Naive thymus-derived CD4-positive, alpha-beta T cell (primary cell): ENCODE results near the gene PIGQ. TPM values are rescaled to one million over a fixed set of nuclear protein-coding genes. Genes with fewer than 3 reads are reported as not detected.

Source experiments
- ATAC-seq: fragments of 150-1000 bp; cut with Tn5 transposase; 2 replicates; pipeline ENCODE4 v1.10.0; 2021; ENCODE audit warnings: mild to moderate bottlenecking, moderate library complexity
- CTCF ChIA-PET: fragments of 350-600 bp; sonication (Branson Sonifier 250); formaldehyde crosslinking; loops from one replicate; lab custom pipeline; 2021; ENCODE audit warnings: antibody characterized with exemption; lab: Charles Lee
- POLR2A ChIA-PET: fragments of 350-600 bp; sonication (Branson Sonifier 250); formaldehyde crosslinking; loops from one replicate; lab custom pipeline; 2021; ENCODE audit warnings: antibody characterized with exemption, inconsistent platforms; lab: Charles Lee
- DNase-seq, 9 donors: peaks; one replicate each; pipeline versions ENCODE4 v3.0.0 to v3.0.0-alpha.2; 2020 to 2022; ENCODE audit warnings: mixed read lengths in 1 of 9
- H3K27ac ChIP-seq: one replicate; pipeline ENCODE4 v1.7.0; 2013; ENCODE audit warnings: mild to moderate bottlenecking, low read depth, low read length, moderate library complexity
- H3K27me3 ChIP-seq, 2 donors: one replicate each; pipeline ENCODE4 v1.7.0; 2013; ENCODE audit warnings: low read length in 2 of 2, mild to moderate bottlenecking in 2 of 2, moderate library complexity in 2 of 2; ENCODE audit not compliant: control insufficient read depth in 2 of 2, insufficient read depth in 2 of 2
- H3K36me3 ChIP-seq, 3 experiments: 1 replicate in 2 of 3; 2 replicates in 1 of 3; pipeline ENCODE4 v1.7.0; 2013; ENCODE audit warnings: low read length in 3 of 3, mild to moderate bottlenecking in 3 of 3, moderate library complexity in 1 of 3; ENCODE audit not compliant: insufficient read depth in 3 of 3, control insufficient read depth in 2 of 3
- H3K4me1 ChIP-seq, 2 donors: one replicate each; pipeline ENCODE4 v1.7.0; 2013; ENCODE audit warnings: low read length in 2 of 2, mild to moderate bottlenecking in 2 of 2, moderate library complexity in 1 of 2; ENCODE audit not compliant: control insufficient read depth in 2 of 2, insufficient read depth in 2 of 2
- H3K4me3 ChIP-seq: 2 replicates; pipeline ENCODE4 v1.7.0; 2013; ENCODE audit warnings: mild to moderate bottlenecking, low read length
- H3K9me3 ChIP-seq, 3 experiments: 1 replicate in 2 of 3; 2 replicates in 1 of 3; pipeline ENCODE4 v1.7.0; 2013; ENCODE audit warnings: low read length in 3 of 3; ENCODE audit not compliant: control insufficient read depth in 2 of 3
- H3K27ac Mint-ChIP-seq, 9 donors: one replicate each; pipeline ENCODE4 v1.8.0; 2020 to 2022; ENCODE audit warnings: mixed read lengths in 9 of 9, mild to moderate bottlenecking in 8 of 9, moderate library complexity in 5 of 9, inconsistent platforms in 2 of 9
- H3K27me3 Mint-ChIP-seq, 5 donors: one replicate each; pipeline ENCODE4 v1.8.0; 2021 to 2022; ENCODE audit warnings: mixed read lengths in 5 of 5, mild to moderate bottlenecking in 1 of 5
- H3K36me3 Mint-ChIP-seq, 5 donors: one replicate each; pipeline ENCODE4 v1.8.0; 2020 to 2022; ENCODE audit warnings: mixed read lengths in 5 of 5, mild to moderate bottlenecking in 3 of 5, inconsistent platforms in 1 of 5
- H3K4me1 Mint-ChIP-seq, 7 donors: one replicate each; pipeline ENCODE4 v1.8.0; 2020 to 2022; ENCODE audit warnings: mixed read lengths in 7 of 7, mild to moderate bottlenecking in 3 of 7, inconsistent platforms in 1 of 7
- H3K4me3 Mint-ChIP-seq, 10 donors: one replicate each; pipeline ENCODE4 v1.8.0; 2020 to 2022; ENCODE audit warnings: mild to moderate bottlenecking in 10 of 10, mixed read lengths in 10 of 10, moderate library complexity in 6 of 10, inconsistent platforms in 2 of 10
- H3K9me3 Mint-ChIP-seq, 11 donors: one replicate each; pipeline ENCODE4 v1.8.0; 2020 to 2022; ENCODE audit warnings: mixed read lengths in 11 of 11, mild to moderate bottlenecking in 4 of 11, inconsistent platforms in 1 of 11, moderate library complexity in 1 of 11
- intact Hi-C, 2 donors: fragments of 100-400 bp; cut with micrococcal nuclease; formaldehyde crosslinking; loops; one replicate each; pipeline ENCODE4 v1.15.1; 2023
- polyA plus RNA-seq, 2 donors: library from polyadenylated mRNA; unstranded; fragments of 300-500 nt; fragmentation: Illumina TruSeq; gene quantifications; one replicate each; pipeline ENCODE4 v1.2.3, GENCODE V29; 2021
- total RNA-seq, 6 experiments: library from RNA in 5 of 6; stranded (reverse) in 5 of 6; gene quantifications; 1 replicate in 5 of 6; 2 replicates in 1 of 6; pipeline ENCODE4 v1.2.3 and lab custom pipeline; 2021 to 2026

PIGQ gene
- total and polyA plus RNA-seq, 7 experiments from 2014 or later: 12.3 to 63.0 (median 43.4) TPM

GRCh38 chr16:528111-529011 lies 41.4 kb upstream of the PIGQ start:
- H3K36me3 ChIP-seq: no peaks in the 10 kb centered on the region
- H3K9me3 ChIP-seq: no peaks in the 10 kb centered on the region
- Mint-ChIP-seq H3K9me3 (no peaks in the 10 kb centered on the region), H3K4me1 (peaks cover 21 to 33% (median 30%) of the 10 kb centered on the region in 7 donors), H3K27ac (peak overlapping the region; percentile 46 to 93 (median 83)), H3K27me3 (no peaks in the 10 kb centered on the region), H3K4me3 (peak overlapping the region; percentile 83 to 93 (median 88)), H3K36me3 (peaks cover 0 to 2% (median 0%) of the 10 kb centered on the region in 5 donors)
- DNase-seq: peak in 8 of 9 donors; percentile 14 to 65 (median 28)
- ChIA-PET POLR2A (interaction anchor here (1.4 kb wide), 1 partner anchor 44 kb away, joined by 5 read pairs; no protein-coding TSS in a partner anchor), CTCF (interaction anchor here (1.1 kb wide), 1 partner anchor 11 kb away, joined by 3 read pairs; no protein-coding TSS in a partner anchor)
- intact Hi-C loops: loop anchor here (2.0 to 5.0 kb wide), 5 partner anchors 40 to 824 kb away; partner anchors contain the start of genes DECR2 (in 1 of the 2), FAM234A (in 1 of the 2), GNPTG (in 1 of the 2) and MRPL28 (in 1 of the 2)
- H3K27ac ChIP-seq: peak overlapping the region; percentile 79
- peaks cover 26 to 28% of the 10 kb centered on the region in 2 donors for H3K4me1 ChIP-seq
- no peaks in the 10 kb centered on the region for H3K27me3 ChIP-seq
- H3K4me3 ChIP-seq: peak overlapping the region; percentile 69
- ATAC-seq: no peak

- peaks cover 26 to 28% of the 10 kb centered on the region in 2 donors for H3K4me1 ChIP-seq
- Mint-ChIP-seq H3K27me3 (no peaks in the 10 kb centered on the region), H3K4me3 (peak overlapping the region; percentile 83 to 93 (median 88)), H3K27ac (peak overlapping the region; percentile 46 to 93 (median 83)), H3K36me3 (peaks cover 0 to 2% (median 0%) of the 10 kb centered on the region in 5 donors), H3K4me1 (peaks cover 21 to 33% (median 30%) of the 10 kb centered on the region in 7 donors), H3K9me3 (no peaks in the 10 kb centered on the region)
- no peaks in the 10 kb centered on the region for H3K27me3 ChIP-seq
- H3K36me3 ChIP-seq: no peaks in the 10 kb centered on the region
- no peaks in the 10 kb centered on the region for H3K9me3 ChIP-seq
- H3K27ac ChIP-seq: peak overlapping the region; percentile 79
- intact Hi-C loops: loop anchor here (2.0 to 5.0 kb wide), 5 partner anchors 40 to 823 kb away; partner anchors contain the start of genes DECR2 (in 1 of the 2), FAM234A (in 1 of the 2), GNPTG (in 1 of the 2) and MRPL28 (in 1 of the 2)
- ChIA-PET POLR2A (interaction anchor here (1.4 kb wide), 1 partner anchor 43 kb away, joined by 5 read pairs; no protein-coding TSS in a partner anchor), CTCF (interaction anchor here (1.1 kb wide), 1 partner anchor 12 kb away, joined by 3 read pairs; no protein-coding TSS in a partner anchor)
- DNase-seq (peak in 1 of 9 donors; percentile 14), ATAC-seq (no peak)
- H3K4me3 ChIP-seq: peak overlapping the region; percentile 69
These were observed 40.7 kb upstream of the PIGQ start for GRCh38 chr16:529012-529575.

- no peak overlapping the region for H3K4me3 ChIP-seq
- peaks cover 0 to 2% (median 0%) of the 10 kb centered on the region in 5 donors for H3K36me3 Mint-ChIP-seq
- ATAC-seq: no peak
- H3K36me3 ChIP-seq: peaks cover 0 to 4% (median 0%) of the 10 kb centered on the region in 3 experiments
- no peak overlapping the region for H3K27ac ChIP-seq
- H3K4me3 Mint-ChIP-seq: peak overlapping the region; percentile 40 to 90 (median 77)
- ChIA-PET CTCF (interaction anchor here (0.7 kb wide), 1 partner anchor 206 kb away, joined by 3 read pairs; no protein-coding TSS in a partner anchor), POLR2A (interaction anchor here (0.9 to 1.1 kb wide), 2 partner anchors 8 to 22 kb away, joined by 3 to 4 read pairs; no protein-coding TSS in a partner anchor)
- no peaks in the 10 kb centered on the region for H3K9me3 Mint-ChIP-seq
- peaks cover 21 to 32% (median 29%) of the 10 kb centered on the region in 7 donors for H3K4me1 Mint-ChIP-seq
- H3K9me3 ChIP-seq: no peaks in the 10 kb centered on the region
- no peaks in the 10 kb centered on the region for H3K27me3 Mint-ChIP-seq
- H3K27me3 ChIP-seq: no peaks in the 10 kb centered on the region
- peaks cover 25 to 26% of the 10 kb centered on the region in 2 donors for H3K4me1 ChIP-seq
- H3K27ac Mint-ChIP-seq: no peak overlapping the region
- no peak for DNase-seq
- intact Hi-C loops: no loop called here
These were observed 39.5 kb upstream of the PIGQ start for GRCh38 chr16:530111-530817.

GRCh38 chr16:531494-532125 lies 38.2 kb upstream of the PIGQ start:
- H3K4me3 Mint-ChIP-seq: no peak overlapping the region
- peaks cover 10 to 22% (median 18%) of the 10 kb centered on the region in 7 donors for H3K4me1 Mint-ChIP-seq
- no peaks in the 10 kb centered on the region for H3K27me3 ChIP-seq
- no peak for ATAC-seq
- DNase-seq: no peak
- H3K36me3 Mint-ChIP-seq: no peaks in the 10 kb centered on the region
- ChIA-PET CTCF (no interaction called here), POLR2A (interaction anchor here (0.9 to 1.1 kb wide), 2 partner anchors 9 to 23 kb away, joined by 3 to 4 read pairs; no protein-coding TSS in a partner anchor)
- peaks cover 11 to 16% of the 10 kb centered on the region in 2 donors for H3K4me1 ChIP-seq
- intact Hi-C loops: no loop called here
- no peaks in the 10 kb centered on the region for H3K9me3 Mint-ChIP-seq
- H3K36me3 ChIP-seq: peaks cover 0 to 9% (median 0%) of the 10 kb centered on the region in 3 experiments
- no peak overlapping the region for H3K27ac ChIP-seq
- H3K27ac Mint-ChIP-seq: no peak overlapping the region
- no peak overlapping the region for H3K4me3 ChIP-seq
- H3K9me3 ChIP-seq: no peaks in the 10 kb centered on the region
- no peaks in the 10 kb centered on the region for H3K27me3 Mint-ChIP-seq

- Histone ChIP-seq H3K27ac (no peak overlapping the region), H3K9me3 (no peaks in the 10 kb centered on the region), H3K4me3 (no peak overlapping the region), H3K27me3 (no peaks in the 10 kb centered on the region), H3K4me1 (peaks cover 11 to 15% of the 10 kb centered on the region in 2 donors), H3K36me3 (peaks cover 0 to 24% (median 0%) of the 10 kb centered on the region in 3 experiments)
- DNase-seq (no peak), ATAC-seq (no peak)
- no peak overlapping the region for H3K27ac Mint-ChIP-seq
- peaks cover 8 to 20% (median 15%) of the 10 kb centered on the region in 7 donors for H3K4me1 Mint-ChIP-seq
- no peaks in the 10 kb centered on the region for H3K36me3 Mint-ChIP-seq
- no peaks in the 10 kb centered on the region for H3K9me3 Mint-ChIP-seq
- no peaks in the 10 kb centered on the region for H3K27me3 Mint-ChIP-seq
- ChIA-PET CTCF (no interaction called here), POLR2A (no interaction called here)
- intact Hi-C loops: no loop called here
- H3K4me3 Mint-ChIP-seq: no peak overlapping the region
These were observed 36.2 kb upstream of the PIGQ start for GRCh38 chr16:533391-534123.
